ENCODE measurements around the gene CADM2. TPM values are rescaled to one million over a fixed set of nuclear protein-coding genes. Genes with fewer than 3 reads are reported as not detected.

The CADM2 gene
- total RNA-seq, 1 experiment from 2014 or later: 3.7 TPM

- H3K27me3 ChIP-seq (replicated peaks; ENCODE audit: insufficient read depth, low read depth, low read length, poor library complexity): no peaks in the 10 kb centered on the region
- no peak for TF ChIP-seq CTCF (conservative IDR thresholded peaks at IDR 0.05; ENCODE audit: low read depth, low read length)
- no peak for TF ChIP-seq EZH2 (IDR thresholded peaks at IDR 0.05; ENCODE audit: borderline replicate concordance, low read depth, low read length, poor library complexity, severe bottlenecking)
- no peaks in the 10 kb centered on the region for H3K36me3 ChIP-seq (ENCODE audit: insufficient read depth, low read length, poor library complexity, severe bottlenecking)
- no peak overlapping the region for H3K4me3 ChIP-seq (ENCODE audit: low read depth, low read length, poor library complexity, severe bottlenecking)
- no peaks in the 10 kb centered on the region for H3K9me3 ChIP-seq (ENCODE audit: low read depth, low read length, poor library complexity, severe bottlenecking)
- ChIA-PET CTCF (no interaction called here), POLR2A (ENCODE audit: low non-redundant PET) (no interaction called here)
- DNase-seq (ENCODE audit: low spot score): no peak
- H3K27ac ChIP-seq (ENCODE audit: low read depth, low read length, poor library complexity, severe bottlenecking): no peak overlapping the region
- H3K4me1 ChIP-seq (ENCODE audit: insufficient read depth, low read length, poor library complexity, severe bottlenecking): no peaks in the 10 kb centered on the region
- BruUV-seq (replicated peaks): no TSS peak
- intact Hi-C loops (cut with micrococcal nuclease; ENCODE audit: unreplicated experiment): no loop called here
Observed at GRCh38 chr3:85474241-85474640, 515.5 kb downstream of the CADM2 start.

GRCh38 chr3:85475346-85475745 is 516.6 kb downstream of the CADM2 start:
- DNase-seq (ENCODE audit: low spot score): no peak
- Histone ChIP-seq H3K4me3 (ENCODE audit: low read depth, low read length, poor library complexity, severe bottlenecking) (no peak overlapping the region), H3K27me3 (replicated peaks; ENCODE audit: insufficient read depth, low read depth, low read length, poor library complexity) (no peaks in the 10 kb centered on the region), H3K36me3 (ENCODE audit: insufficient read depth, low read length, poor library complexity, severe bottlenecking) (no peaks in the 10 kb centered on the region), H3K27ac (ENCODE audit: low read depth, low read length, poor library complexity, severe bottlenecking) (no peak overlapping the region), H3K9me3 (ENCODE audit: low read depth, low read length, poor library complexity, severe bottlenecking) (no peaks in the 10 kb centered on the region), H3K4me1 (ENCODE audit: insufficient read depth, low read length, poor library complexity, severe bottlenecking) (no peaks in the 10 kb centered on the region)
- TF ChIP-seq CTCF (conservative IDR thresholded peaks at IDR 0.05; ENCODE audit: low read depth, low read length) (no peak), EZH2 (IDR thresholded peaks at IDR 0.05; ENCODE audit: borderline replicate concordance, low read depth, low read length, poor library complexity, severe bottlenecking) (no peak)
- ChIA-PET POLR2A (ENCODE audit: low non-redundant PET) (interaction anchor here (0.7 kb wide), 1 partner anchor 215 kb away, joined by 3 read pairs; no protein-coding TSS in a partner anchor), CTCF (no interaction called here)
- intact Hi-C loops (cut with micrococcal nuclease; ENCODE audit: unreplicated experiment): no loop called here
- BruUV-seq (replicated peaks): no TSS peak

- Histone ChIP-seq H3K4me1 (ENCODE audit: insufficient read depth, low read length, poor library complexity, severe bottlenecking) (no peaks in the 10 kb centered on the region), H3K27me3 (replicated peaks; ENCODE audit: insufficient read depth, low read depth, low read length, poor library complexity) (no peaks in the 10 kb centered on the region), H3K4me3 (ENCODE audit: low read depth, low read length, poor library complexity, severe bottlenecking) (no peak overlapping the region), H3K36me3 (ENCODE audit: insufficient read depth, low read length, poor library complexity, severe bottlenecking) (no peaks in the 10 kb centered on the region), H3K9me3 (ENCODE audit: low read depth, low read length, poor library complexity, severe bottlenecking) (no peaks in the 10 kb centered on the region), H3K27ac (ENCODE audit: low read depth, low read length, poor library complexity, severe bottlenecking) (no peak overlapping the region)
- DNase-seq (ENCODE audit: low spot score): no peak
- TF ChIP-seq CTCF (conservative IDR thresholded peaks at IDR 0.05; ENCODE audit: low read depth, low read length) (no peak), EZH2 (IDR thresholded peaks at IDR 0.05; ENCODE audit: borderline replicate concordance, low read depth, low read length, poor library complexity, severe bottlenecking) (no peak)
- ChIA-PET CTCF (no interaction called here), POLR2A (ENCODE audit: low non-redundant PET) (no interaction called here)
- intact Hi-C loops (cut with micrococcal nuclease; ENCODE audit: unreplicated experiment): no loop called here
- no TSS peak for BruUV-seq (replicated peaks)
Observed at GRCh38 chr3:85476891-85477495, 518.2 kb downstream of the CADM2 start.

Data from A673 (cell line).